Measurements from ENCODE around the gene ZNRD2. TPM values are rescaled to one million over a fixed set of nuclear protein-coding genes. Genes with fewer than 3 reads are reported as not detected.

The ZNRD2 gene
- total RNA-seq, 1 experiment from 2014 or later, result 45.8 TPM

DNA sequence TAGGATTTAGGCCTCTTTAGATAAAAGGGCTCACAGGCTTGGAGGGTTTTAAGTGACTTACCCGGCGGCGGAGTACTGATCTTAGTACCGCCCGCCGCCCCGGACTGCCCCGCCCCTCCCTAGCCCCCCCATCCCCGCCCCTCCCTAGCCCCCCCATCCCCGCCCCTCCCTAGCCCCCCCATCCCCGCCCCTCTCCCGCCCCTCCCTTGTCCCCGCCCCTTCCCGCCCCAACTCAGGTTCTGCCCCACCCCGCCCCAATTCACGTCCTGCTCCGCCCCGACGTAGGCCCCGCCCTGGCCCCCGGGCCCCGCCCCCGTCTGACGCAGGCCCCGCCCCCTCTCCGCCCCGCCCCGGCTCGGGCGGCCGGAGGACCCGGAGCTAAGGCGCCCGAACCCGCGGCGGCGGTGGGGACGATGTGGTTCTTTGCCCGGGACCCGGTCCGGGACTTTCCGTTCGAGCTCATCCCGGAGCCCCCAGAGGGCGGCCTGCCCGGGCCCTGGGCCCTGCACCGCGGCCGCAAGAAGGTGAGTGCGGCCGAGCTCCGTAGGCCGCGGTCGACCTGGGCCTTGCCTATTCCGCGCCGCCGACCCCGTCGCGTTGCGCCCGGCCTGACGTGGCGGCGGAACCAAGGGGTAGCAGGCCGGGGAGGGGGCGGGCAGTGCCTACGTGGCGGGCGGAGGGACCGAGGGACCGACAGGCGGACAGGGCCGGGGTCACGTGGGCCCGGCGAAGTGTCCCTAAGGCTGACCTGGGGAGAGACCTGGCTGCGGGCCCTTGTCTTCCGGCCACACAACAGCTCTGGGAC lies 45.3 kb upstream of the ZNRD2 start, which contains the start of gene SCYL1:
SCYL1 (plus strand) TSS at position 343 of the 805 bp plus-strand sequence; CDS start at position 414, 71 bp downstream.
- Mint-ChIP-seq H3K4me1 (peaks cover 24 to 34% of the 10 kb centered on the region in 2 experiments), H3K9me3 (no peaks in the 10 kb centered on the region), H3K4me3 (peak within 1 kb of the TSS; percentile 72 to 82), H3K27ac (no peak within 1 kb of the TSS; a peak in 2 of 7 replicates), H3K36me3 (ENCODE audit: insufficient read depth in 1 of 3, low read depth in 3 of 3) (peaks cover 9 to 16% (median 14%) of the 10 kb centered on the region in 3 experiments), H3K27me3 (ENCODE audit: low read depth) (peaks cover 18% of the 10 kb centered on the region)
- Histone ChIP-seq H3K4me2 (ENCODE audit: insufficient read depth, insufficient read length, low read length) (peak within 1 kb of the TSS; percentile 61), H2AK5ac (ENCODE audit: insufficient read length, low read length) (no peak within 1 kb of the TSS), H2BK20ac (ENCODE audit: low read depth, low read length, poor library complexity, severe bottlenecking) (no peak within 1 kb of the TSS), H3K27ac (ENCODE audit: insufficient read length, low read depth, low read length) (no peak within 1 kb of the TSS), H3K79me2 (ENCODE audit: insufficient read depth, low read length) (no peaks in the 10 kb centered on the region; the same call in 1 of the 2 replicates), H3T11ph (ENCODE audit: low read length) (no peak within 1 kb of the TSS), H4K8ac (replicated peaks; ENCODE audit: insufficient read length, low read depth, low read length) (no peak within 1 kb of the TSS), H3K4me1 (ENCODE audit: insufficient read depth, low read length) (no peaks in the 10 kb centered on the region; the same call in 1 of the 2 replicates), H3K23ac (ENCODE audit: insufficient read length, low read depth, low read length) (no peak within 1 kb of the TSS), H3K4ac (ENCODE audit: low read depth, low read length) (no peak within 1 kb of the TSS), H4K5ac (ENCODE audit: insufficient read length, low read depth, low read length) (no peak within 1 kb of the TSS), H2AFZ (ENCODE audit: low read length) (no peak within 1 kb of the TSS), H3K18ac (ENCODE audit: insufficient read length, low read depth, low read length) (peak within 1 kb of the TSS; percentile 70), H3K27me3 (ENCODE audit: insufficient read depth, low read length) (no peaks in the 10 kb centered on the region), H4K91ac (ENCODE audit: insufficient read length, low read depth, low read length) (no peak within 1 kb of the TSS), H3K79me1 (ENCODE audit: insufficient read depth, low read depth, low read length, poor library complexity, severe bottlenecking) (no peaks in the 10 kb centered on the region), H3K23me2 (ENCODE audit: insufficient read length, low read depth, low read length, poor library complexity, severe bottlenecking) (peaks cover 4% of the 10 kb centered on the region), H3K14ac (ENCODE audit: insufficient read depth, low read length) (peak within 1 kb of the TSS; percentile 23; the same call in 1 of the 2 replicates), H3K9ac (ENCODE audit: extremely low read depth, insufficient read length, low read length) (peak within 1 kb of the TSS; percentile 45), H3K9me3 (ENCODE audit: control insufficient read depth, low read depth, low read length) (no peaks in the 10 kb centered on the region), H2BK12ac (ENCODE audit: insufficient read length, low read depth, low read length) (no peak within 1 kb of the TSS), H4K20me1 (ENCODE audit: control insufficient read depth, insufficient read depth, insufficient read length) (no peaks in the 10 kb centered on the region), H3K56ac (ENCODE audit: insufficient read length, low read depth, low read length) (no peak within 1 kb of the TSS), H2BK15ac (ENCODE audit: low read depth, low read length) (no peak within 1 kb of the TSS), H2BK5ac (ENCODE audit: insufficient read length, low read length) (no peak within 1 kb of the TSS), H2BK120ac (ENCODE audit: low read depth, low read length, poor library complexity, severe bottlenecking) (no peak within 1 kb of the TSS)
- TF ChIP-seq, protein P1, sequence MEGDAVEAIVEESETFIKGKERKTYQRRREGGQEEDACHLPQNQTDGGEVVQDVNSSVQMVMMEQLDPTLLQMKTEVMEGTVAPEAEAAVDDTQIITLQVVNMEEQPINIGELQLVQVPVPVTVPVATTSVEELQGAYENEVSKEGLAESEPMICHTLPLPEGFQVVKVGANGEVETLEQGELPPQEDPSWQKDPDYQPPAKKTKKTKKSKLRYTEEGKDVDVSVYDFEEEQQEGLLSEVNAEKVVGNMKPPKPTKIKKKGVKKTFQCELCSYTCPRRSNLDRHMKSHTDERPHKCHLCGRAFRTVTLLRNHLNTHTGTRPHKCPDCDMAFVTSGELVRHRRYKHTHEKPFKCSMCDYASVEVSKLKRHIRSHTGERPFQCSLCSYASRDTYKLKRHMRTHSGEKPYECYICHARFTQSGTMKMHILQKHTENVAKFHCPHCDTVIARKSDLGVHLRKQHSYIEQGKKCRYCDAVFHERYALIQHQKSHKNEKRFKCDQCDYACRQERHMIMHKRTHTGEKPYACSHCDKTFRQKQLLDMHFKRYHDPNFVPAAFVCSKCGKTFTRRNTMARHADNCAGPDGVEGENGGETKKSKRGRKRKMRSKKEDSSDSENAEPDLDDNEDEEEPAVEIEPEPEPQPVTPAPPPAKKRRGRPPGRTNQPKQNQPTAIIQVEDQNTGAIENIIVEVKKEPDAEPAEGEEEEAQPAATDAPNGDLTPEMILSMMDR (conservative IDR thresholded peaks at IDR 0.05), result no peak
- no CpG with 5 or more reads among the region's 82 CpGs for WGBS (ENCODE audit: extremely low coverage, insufficient read length, low lambda C conversion rate)
- DNase-seq, result peak; percentile 78

Measured in H9 (cell line).